ENCODE data around the gene LRRC8C. TPM values are rescaled to one million over a fixed set of nuclear protein-coding genes. Genes with fewer than 3 reads are reported as not detected.
A peak's percentile ranks its signal among the peaks of the same experiment; 100 is the strongest.

Gene LRRC8C
- total and polyA plus RNA-seq, 11 donors, result 3.2 to 16.3 (median 9.2) TPM

DNA sequence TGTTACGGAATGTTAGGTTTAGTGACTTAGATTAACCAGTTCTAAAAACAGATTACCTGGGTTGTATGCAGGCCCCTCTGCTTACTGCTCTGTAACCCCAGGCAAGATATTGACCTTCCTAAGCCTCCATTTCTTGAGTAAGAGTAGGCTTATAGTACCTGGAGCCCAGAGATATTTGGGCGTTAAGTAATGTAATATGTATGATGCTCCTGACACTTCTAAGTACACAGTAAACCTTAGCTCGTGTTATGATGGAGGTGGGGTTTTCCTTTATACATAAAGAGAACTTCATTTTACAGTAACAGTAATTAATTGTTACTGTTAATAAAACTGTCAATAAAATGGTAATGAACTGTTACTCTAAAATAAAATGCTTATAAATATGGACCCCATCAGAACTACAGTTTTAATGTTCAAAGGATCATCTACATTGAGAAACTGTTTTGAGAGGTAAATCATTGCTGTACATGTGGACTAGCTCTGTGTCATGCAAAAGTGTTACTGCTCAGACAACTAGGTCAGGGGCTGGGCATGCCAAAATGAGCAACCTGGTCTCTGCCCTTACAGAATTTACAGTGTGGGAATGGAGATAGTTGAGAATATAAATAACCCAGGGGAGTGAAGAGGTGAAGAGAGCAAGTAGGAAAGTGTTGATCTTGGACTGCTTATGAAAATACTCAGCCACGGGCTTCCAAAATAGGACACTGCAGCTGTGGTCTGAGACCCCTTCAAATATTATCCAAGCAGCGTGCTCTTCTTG lies 26.6 kb downstream of the LRRC8C start:
- intact Hi-C loops (cut with DNase I), result loop anchor here in 1 of 10 donors (5.0 kb wide), 1 partner anchor 38 kb away; no protein-coding TSS in a partner anchor
- TF ChIP-seq, protein P1, sequence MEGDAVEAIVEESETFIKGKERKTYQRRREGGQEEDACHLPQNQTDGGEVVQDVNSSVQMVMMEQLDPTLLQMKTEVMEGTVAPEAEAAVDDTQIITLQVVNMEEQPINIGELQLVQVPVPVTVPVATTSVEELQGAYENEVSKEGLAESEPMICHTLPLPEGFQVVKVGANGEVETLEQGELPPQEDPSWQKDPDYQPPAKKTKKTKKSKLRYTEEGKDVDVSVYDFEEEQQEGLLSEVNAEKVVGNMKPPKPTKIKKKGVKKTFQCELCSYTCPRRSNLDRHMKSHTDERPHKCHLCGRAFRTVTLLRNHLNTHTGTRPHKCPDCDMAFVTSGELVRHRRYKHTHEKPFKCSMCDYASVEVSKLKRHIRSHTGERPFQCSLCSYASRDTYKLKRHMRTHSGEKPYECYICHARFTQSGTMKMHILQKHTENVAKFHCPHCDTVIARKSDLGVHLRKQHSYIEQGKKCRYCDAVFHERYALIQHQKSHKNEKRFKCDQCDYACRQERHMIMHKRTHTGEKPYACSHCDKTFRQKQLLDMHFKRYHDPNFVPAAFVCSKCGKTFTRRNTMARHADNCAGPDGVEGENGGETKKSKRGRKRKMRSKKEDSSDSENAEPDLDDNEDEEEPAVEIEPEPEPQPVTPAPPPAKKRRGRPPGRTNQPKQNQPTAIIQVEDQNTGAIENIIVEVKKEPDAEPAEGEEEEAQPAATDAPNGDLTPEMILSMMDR (IDR thresholded peaks at IDR 0.05), result no peak
- no peak for TF ChIP-seq POLR2A (IDR thresholded peaks at IDR 0.05)
- 48 to 52% (median 49%) methylated on average over 5 of the region's 5 CpGs for WGBS, 4 donors
- no peaks in the 10 kb centered on the region for H3K27me3 ChIP-seq
- H3K36me3 ChIP-seq, result no peaks in the 10 kb centered on the region
- peak overlapping the region in 8 of 12 donors; percentile 17 to 56 (median 36) for H3K27ac ChIP-seq
- H3K9me3 ChIP-seq, result peaks cover 0 to 11% (median 4%) of the 10 kb centered on the region in 12 donors
- peak; percentile 67 to 91 (median 88) for ATAC-seq
- peaks cover 7 to 74% (median 42%) of the 10 kb centered on the region in 12 donors for H3K4me1 ChIP-seq
- no peak overlapping the region for H3K4me3 ChIP-seq
- peak in 3 of 5 donors; percentile 27 to 44 (median 28) for DNase-seq

DNA sequence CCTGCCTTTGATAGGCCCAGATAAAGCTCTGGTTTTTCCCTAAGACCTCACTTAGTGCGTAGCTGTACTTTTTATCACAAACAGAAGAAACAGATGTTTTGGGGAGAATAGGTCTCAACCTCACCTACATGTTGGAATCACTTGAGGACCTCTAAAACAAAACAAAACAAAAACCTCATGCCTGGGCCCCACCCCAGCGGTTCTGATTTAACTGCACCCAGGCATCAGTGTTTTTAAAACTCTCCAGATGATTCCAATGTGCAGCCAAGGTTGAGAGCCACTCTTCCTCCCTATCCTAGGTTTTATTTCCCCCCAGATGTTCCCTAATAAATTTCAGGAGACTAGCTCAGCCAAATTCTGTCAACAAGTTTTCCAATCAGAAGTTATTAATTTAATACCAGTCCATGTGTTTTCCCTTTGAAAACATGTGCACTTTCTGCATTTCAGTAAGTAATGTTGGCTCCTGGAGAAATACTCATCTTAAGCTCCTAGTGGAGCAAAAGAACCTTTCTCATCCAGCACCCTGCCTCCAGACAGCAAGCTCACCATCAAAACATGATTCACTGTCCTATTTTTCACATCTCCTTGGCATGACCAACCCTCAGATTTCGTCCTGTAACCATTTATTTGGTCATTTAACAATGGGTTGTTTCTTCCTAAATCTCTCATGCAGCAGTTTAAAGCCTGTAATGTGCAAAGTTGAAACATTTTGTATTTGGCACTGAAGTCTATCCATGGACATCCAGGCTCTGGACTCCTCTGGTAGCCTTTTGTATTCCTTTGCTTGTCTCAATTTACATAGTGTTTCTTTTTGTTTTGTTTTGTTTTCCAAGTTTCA lies 27.5 kb downstream of the LRRC8C start:
- TF ChIP-seq, protein P1 (IDR thresholded peaks at IDR 0.05), result no peak
- no peak for TF ChIP-seq POLR2A (IDR thresholded peaks at IDR 0.05)
- no peak for DNase-seq
- Histone ChIP-seq H3K9me3 (peaks cover 0 to 12% (median 4%) of the 10 kb centered on the region in 12 donors), H3K36me3 (no peaks in the 10 kb centered on the region), H3K4me3 (no peak overlapping the region), H3K27ac (peak overlapping the region in 8 of 12 donors; percentile 17 to 56 (median 36)), H3K27me3 (no peaks in the 10 kb centered on the region), H3K4me1 (peaks cover 7 to 73% (median 41%) of the 10 kb centered on the region in 12 donors)
- intact Hi-C loops (cut with DNase I), result no loop called here
- 44 to 62% (median 54%) methylated on average over 3 of the region's 3 CpGs for WGBS, 4 donors
- peak in 1 of 4 donors; percentile 59 for ATAC-seq

DNA sequence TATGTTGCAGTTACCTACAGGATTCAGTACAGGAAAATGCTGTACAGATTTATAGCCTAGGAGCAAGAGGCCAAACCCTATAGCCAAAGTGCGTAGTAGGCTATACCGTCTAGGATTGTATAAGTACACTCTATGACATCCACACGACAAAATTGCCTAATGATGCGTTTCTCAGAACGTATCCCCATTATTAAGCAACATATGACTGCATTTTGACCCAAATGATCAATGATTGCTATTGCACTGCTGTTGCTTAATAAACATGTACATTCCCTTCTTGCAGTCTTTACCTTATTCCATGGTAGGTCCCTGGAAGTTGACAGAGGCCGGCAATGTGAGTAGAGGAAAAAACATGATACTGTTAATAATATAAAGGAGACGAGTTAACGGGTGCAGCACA lies 33.0 kb downstream of the LRRC8C start:
- Histone ChIP-seq H3K9me3 (peaks cover 0 to 12% (median 4%) of the 10 kb centered on the region in 12 donors), H3K4me1 (peaks cover 0 to 72% (median 35%) of the 10 kb centered on the region in 12 donors), H3K4me3 (no peak overlapping the region), H3K36me3 (peaks cover 0 to 4% (median 0%) of the 10 kb centered on the region in 9 donors), H3K27me3 (no peaks in the 10 kb centered on the region), H3K27ac (no peak overlapping the region)
- intact Hi-C loops (cut with DNase I), result no loop called here
- DNase-seq (no peak), ATAC-seq (no peak)
- no peak for TF ChIP-seq POLR2A (IDR thresholded peaks at IDR 0.05)
- TF ChIP-seq, protein P1 (IDR thresholded peaks at IDR 0.05), result no peak
- WGBS, 4 donors, result 89 to 93% (median 92%) methylated on average over 8 of the region's 8 CpGs

DNA sequence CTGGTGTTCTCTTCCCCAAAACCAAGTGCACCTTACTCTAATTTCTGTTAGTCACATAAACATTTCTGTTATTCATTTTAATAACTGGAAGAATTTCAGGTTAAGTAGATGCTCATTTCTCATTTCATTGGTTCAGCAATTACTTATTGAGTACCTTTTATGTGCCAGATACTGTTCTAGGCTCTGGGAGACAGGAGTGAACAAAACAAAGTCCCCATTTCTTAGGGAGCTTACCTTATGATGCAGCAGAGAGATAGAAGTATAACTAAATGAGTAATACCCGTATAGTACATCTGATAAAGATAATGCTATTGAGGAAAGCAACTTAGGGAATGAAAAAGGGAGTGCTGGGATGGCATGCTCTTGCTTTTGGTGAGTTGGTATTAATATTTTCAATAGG lies 33.7 kb downstream of the LRRC8C start:
- DNase-seq (no peak), ATAC-seq (no peak)
- Histone ChIP-seq H3K9me3 (peaks cover 0 to 12% (median 4%) of the 10 kb centered on the region in 12 donors), H3K27me3 (no peaks in the 10 kb centered on the region), H3K36me3 (peaks cover 0 to 4% (median 0%) of the 10 kb centered on the region in 9 donors), H3K4me1 (peaks cover 0 to 73% (median 32%) of the 10 kb centered on the region in 12 donors), H3K27ac (peak overlapping the region in 1 of 12 donors; percentile 58), H3K4me3 (no peak overlapping the region)
- intact Hi-C loops (cut with DNase I), result no loop called here
- no peak for TF ChIP-seq POLR2A (IDR thresholded peaks at IDR 0.05)
- TF ChIP-seq, protein P1 (IDR thresholded peaks at IDR 0.05), result no peak
- 46 to 66% (median 56%) methylated on average over 1 of the region's 1 CpG for WGBS, 4 donors

Data from heart left ventricle (tissue), 16 donors.